Esophagus muscularis mucosa (tissue), 4 donors: ENCODE measurements around the gene FBRS.

ENCODE experiments used
- EP300 ChIP-seq: sonication (generic); formaldehyde crosslinking; IDR thresholded peaks from one replicate; pipeline ENCODE4 v1.6.1; 2017; ENCODE audit warnings: antibody characterized with exemption
- POLR2A ChIP-seq: fragments of 450-650 bp; IDR thresholded peaks from one replicate; pipeline ENCODE4 v1.6.1; 2017; ENCODE audit warnings: antibody characterized with exemption, moderate library complexity, mild to moderate bottlenecking, low read depth
- POLR2AphosphoS5 ChIP-seq, 2 donors: sonication (generic); formaldehyde crosslinking; IDR thresholded peaks; one replicate each; pipeline ENCODE4 v1.6.1; 2017; ENCODE audit warnings: antibody characterized with exemption in 2 of 2
- TF ChIP-seq, protein P1 (sequence below), 3 experiments: fragments of 200-600 bp in 2 of 3; fragments of 450-650 bp in 1 of 3; sonication (generic) in 2 of 3; IDR thresholded peaks; one replicate each; pipeline ENCODE4 v1.5.1; 2017 to 2019; ENCODE audit warnings: antibody characterized with exemption in 3 of 3, mild to moderate bottlenecking in 2 of 3, moderate library complexity in 1 of 3

DNA sequence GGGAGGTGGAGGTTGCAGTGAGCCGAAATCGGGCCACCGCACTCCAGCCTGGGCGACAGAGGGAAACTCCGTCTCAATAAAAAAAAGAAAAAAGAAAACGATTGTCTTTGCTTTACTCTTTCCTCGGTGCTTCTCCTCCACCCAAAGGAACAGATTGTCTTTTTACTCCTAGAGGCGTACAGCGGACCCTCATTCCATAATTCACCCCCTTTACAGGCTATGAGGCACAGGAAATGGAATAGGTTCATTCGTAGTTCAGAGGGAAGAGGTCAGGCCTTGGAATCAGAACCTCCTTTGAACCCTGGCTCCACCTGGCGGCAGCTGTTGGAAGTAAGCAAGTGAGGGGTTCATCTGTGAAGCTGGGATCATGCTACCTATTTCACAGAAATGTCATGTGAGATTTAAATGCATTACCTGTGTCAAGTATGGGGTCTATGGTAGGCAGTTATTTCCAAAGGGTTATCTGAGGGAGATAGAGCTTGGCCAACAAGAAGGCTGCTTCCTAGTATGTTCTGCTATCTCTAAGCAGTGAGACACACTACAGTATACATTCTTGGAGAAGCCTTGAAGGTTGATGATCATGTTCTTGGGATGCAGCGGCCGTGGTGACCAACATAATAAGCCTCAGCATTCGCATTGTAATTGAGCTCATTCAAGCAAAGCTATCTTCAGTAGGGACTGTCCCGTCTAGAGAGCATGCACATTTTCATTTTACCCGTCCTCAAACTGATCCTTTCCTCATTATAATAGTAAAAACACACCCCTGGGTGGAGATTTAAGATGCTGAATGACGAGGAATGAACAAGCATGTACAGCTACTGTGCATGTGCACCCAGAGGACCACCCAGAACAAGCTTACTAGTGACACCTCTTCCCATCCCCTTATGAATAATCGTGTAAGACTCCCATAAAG lies 29.3 kb upstream of the FBRS start:
- TF ChIP-seq POLR2A = no peak
- TF ChIP-seq, protein P1, sequence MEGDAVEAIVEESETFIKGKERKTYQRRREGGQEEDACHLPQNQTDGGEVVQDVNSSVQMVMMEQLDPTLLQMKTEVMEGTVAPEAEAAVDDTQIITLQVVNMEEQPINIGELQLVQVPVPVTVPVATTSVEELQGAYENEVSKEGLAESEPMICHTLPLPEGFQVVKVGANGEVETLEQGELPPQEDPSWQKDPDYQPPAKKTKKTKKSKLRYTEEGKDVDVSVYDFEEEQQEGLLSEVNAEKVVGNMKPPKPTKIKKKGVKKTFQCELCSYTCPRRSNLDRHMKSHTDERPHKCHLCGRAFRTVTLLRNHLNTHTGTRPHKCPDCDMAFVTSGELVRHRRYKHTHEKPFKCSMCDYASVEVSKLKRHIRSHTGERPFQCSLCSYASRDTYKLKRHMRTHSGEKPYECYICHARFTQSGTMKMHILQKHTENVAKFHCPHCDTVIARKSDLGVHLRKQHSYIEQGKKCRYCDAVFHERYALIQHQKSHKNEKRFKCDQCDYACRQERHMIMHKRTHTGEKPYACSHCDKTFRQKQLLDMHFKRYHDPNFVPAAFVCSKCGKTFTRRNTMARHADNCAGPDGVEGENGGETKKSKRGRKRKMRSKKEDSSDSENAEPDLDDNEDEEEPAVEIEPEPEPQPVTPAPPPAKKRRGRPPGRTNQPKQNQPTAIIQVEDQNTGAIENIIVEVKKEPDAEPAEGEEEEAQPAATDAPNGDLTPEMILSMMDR (IDR thresholded peaks at IDR 0.05) = peak; percentile 89 to 94 (median 92)
- TF ChIP-seq POLR2AphosphoS5 (IDR thresholded peaks at IDR 0.05) = peak; percentile 44 to 68
- TF ChIP-seq EP300 = no peak
